H1 (cell line): Measurements from ENCODE around the gene YTHDC2. TPM values are rescaled to one million over a fixed set of nuclear protein-coding genes. Genes with fewer than 3 reads are reported as not detected.

Experiments used
- ASH2L ChIP-seq: fragments of 200-600, 300-600 bp; sonication (generic); IDR thresholded peaks from one replicate; pipeline ENCODE4 v1.7.1; 2017; ENCODE audit warnings: low read length
- GTF2F1 ChIP-seq: IDR thresholded peaks from 2 replicates; pipeline ENCODE4 v1.6.1; 2012; ENCODE audit warnings: low read depth, low read length, improper control_type of control experiment, borderline replicate concordance
- JUN ChIP-seq: IDR thresholded peaks from 2 replicates; pipeline ENCODE4 v1.6.1; 2011; ENCODE audit warnings: low read depth, mild to moderate bottlenecking, improper control_type of control experiment, low read length
- NRF1 ChIP-seq: IDR thresholded peaks from 2 replicates; pipeline ENCODE4 v1.6.1; 2011; ENCODE audit warnings: mild to moderate bottlenecking, low read depth, low read length, improper control_type of control experiment
- PHF8 ChIP-seq: fragments of 200-600 bp; sonication (generic); conservative IDR thresholded peaks from 2 replicates; pipeline ENCODE4 v1.7.1; 2012; ENCODE audit warnings: low read depth, mild to moderate bottlenecking, inconsistent platforms, low read length, moderate library complexity
- polyA plus RNA-seq, 7 experiments: library from polyadenylated mRNA; depleted of rRNA in 3 of 7; stranded (reverse) in 5 of 7; unstranded in 2 of 7; fragments of >200 nt in 5 of 7; fragments of 200-250 nt in 2 of 7; gene quantifications; 1 replicate in 5 of 7; 2 replicates in 1 of 7; 4 replicates in 1 of 7; pipeline versions ENCODE4 v1.2.1 to v1.2.3, GENCODE V29; 2011 to 2013; ENCODE audit warnings: missing spikeins in 2 of 7, mixed read lengths in 2 of 7
- total RNA-seq: library from RNA; stranded (reverse); fragmentation: NEBNext Ultra II Directional; extraction: Animal tissue kit (Norgen Biotek cat#: 25700); gene quantifications from 2 replicates; pipeline ENCODE4 v1.2.1, GENCODE V29; 2021
- TF ChIP-seq, protein P1 (sequence below): fragments of 300-600 bp; sonication (generic); IDR thresholded peaks from 2 replicates; pipeline ENCODE4 v1.7.1; 2012; ENCODE audit warnings: low read length, moderate library complexity, mild to moderate bottlenecking, inconsistent platforms; ENCODE audit not compliant: insufficient replicate concordance

YTHDC2 gene
- total and polyA plus RNA-seq, 2 of the 8 experiments (the other 6 are each of a cell fraction or from before 2014, with no cell fraction given), result 4.3 to 20.1 TPM

DNA sequence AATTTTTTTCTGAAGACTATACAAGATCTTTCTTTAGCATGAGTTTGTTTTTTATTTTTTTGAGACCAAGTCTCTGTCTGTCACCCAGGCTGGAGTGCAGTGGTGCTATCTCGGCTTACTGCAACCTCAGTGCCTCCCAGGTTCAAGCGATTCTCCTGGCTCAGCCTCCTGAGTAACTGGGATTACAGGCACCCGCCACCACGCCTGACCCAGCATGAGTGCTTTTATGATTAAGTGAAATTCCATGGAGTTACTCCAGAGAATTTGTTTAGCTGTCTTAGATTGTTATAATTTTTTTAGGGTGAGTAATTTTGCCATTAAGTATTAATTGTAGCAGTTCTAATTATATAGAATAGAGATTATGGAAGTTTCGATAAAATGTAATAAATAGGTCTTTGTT is 14.3 kb downstream of the YTHDC2 start (continued):
- TF ChIP-seq, protein P1, sequence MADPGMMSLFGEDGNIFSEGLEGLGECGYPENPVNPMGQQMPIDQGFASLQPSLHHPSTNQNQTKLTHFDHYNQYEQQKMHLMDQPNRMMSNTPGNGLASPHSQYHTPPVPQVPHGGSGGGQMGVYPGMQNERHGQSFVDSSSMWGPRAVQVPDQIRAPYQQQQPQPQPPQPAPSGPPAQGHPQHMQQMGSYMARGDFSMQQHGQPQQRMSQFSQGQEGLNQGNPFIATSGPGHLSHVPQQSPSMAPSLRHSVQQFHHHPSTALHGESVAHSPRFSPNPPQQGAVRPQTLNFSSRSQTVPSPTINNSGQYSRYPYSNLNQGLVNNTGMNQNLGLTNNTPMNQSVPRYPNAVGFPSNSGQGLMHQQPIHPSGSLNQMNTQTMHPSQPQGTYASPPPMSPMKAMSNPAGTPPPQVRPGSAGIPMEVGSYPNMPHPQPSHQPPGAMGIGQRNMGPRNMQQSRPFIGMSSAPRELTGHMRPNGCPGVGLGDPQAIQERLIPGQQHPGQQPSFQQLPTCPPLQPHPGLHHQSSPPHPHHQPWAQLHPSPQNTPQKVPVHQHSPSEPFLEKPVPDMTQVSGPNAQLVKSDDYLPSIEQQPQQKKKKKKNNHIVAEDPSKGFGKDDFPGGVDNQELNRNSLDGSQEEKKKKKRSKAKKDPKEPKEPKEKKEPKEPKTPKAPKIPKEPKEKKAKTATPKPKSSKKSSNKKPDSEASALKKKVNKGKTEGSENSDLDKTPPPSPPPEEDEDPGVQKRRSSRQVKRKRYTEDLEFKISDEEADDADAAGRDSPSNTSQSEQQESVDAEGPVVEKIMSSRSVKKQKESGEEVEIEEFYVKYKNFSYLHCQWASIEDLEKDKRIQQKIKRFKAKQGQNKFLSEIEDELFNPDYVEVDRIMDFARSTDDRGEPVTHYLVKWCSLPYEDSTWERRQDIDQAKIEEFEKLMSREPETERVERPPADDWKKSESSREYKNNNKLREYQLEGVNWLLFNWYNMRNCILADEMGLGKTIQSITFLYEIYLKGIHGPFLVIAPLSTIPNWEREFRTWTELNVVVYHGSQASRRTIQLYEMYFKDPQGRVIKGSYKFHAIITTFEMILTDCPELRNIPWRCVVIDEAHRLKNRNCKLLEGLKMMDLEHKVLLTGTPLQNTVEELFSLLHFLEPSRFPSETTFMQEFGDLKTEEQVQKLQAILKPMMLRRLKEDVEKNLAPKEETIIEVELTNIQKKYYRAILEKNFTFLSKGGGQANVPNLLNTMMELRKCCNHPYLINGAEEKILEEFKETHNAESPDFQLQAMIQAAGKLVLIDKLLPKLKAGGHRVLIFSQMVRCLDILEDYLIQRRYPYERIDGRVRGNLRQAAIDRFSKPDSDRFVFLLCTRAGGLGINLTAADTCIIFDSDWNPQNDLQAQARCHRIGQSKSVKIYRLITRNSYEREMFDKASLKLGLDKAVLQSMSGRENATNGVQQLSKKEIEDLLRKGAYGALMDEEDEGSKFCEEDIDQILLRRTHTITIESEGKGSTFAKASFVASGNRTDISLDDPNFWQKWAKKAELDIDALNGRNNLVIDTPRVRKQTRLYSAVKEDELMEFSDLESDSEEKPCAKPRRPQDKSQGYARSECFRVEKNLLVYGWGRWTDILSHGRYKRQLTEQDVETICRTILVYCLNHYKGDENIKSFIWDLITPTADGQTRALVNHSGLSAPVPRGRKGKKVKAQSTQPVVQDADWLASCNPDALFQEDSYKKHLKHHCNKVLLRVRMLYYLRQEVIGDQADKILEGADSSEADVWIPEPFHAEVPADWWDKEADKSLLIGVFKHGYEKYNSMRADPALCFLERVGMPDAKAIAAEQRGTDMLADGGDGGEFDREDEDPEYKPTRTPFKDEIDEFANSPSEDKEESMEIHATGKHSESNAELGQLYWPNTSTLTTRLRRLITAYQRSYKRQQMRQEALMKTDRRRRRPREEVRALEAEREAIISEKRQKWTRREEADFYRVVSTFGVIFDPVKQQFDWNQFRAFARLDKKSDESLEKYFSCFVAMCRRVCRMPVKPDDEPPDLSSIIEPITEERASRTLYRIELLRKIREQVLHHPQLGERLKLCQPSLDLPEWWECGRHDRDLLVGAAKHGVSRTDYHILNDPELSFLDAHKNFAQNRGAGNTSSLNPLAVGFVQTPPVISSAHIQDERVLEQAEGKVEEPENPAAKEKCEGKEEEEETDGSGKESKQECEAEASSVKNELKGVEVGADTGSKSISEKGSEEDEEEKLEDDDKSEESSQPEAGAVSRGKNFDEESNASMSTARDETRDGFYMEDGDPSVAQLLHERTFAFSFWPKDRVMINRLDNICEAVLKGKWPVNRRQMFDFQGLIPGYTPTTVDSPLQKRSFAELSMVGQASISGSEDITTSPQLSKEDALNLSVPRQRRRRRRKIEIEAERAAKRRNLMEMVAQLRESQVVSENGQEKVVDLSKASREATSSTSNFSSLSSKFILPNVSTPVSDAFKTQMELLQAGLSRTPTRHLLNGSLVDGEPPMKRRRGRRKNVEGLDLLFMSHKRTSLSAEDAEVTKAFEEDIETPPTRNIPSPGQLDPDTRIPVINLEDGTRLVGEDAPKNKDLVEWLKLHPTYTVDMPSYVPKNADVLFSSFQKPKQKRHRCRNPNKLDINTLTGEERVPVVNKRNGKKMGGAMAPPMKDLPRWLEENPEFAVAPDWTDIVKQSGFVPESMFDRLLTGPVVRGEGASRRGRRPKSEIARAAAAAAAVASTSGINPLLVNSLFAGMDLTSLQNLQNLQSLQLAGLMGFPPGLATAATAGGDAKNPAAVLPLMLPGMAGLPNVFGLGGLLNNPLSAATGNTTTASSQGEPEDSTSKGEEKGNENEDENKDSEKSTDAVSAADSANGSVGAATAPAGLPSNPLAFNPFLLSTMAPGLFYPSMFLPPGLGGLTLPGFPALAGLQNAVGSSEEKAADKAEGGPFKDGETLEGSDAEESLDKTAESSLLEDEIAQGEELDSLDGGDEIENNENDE, result no peak
- TF ChIP-seq PHF8 (no peak), JUN (no peak), NRF1 (no peak), GTF2F1 (no peak), ASH2L (no peak)
